ENCODE measurements around the gene TBC1D16. TPM values are rescaled to one million over a fixed set of nuclear protein-coding genes. Genes with fewer than 3 reads are reported as not detected.

The TBC1D16 gene
- total RNA-seq, 2 experiments from 2014 or later, result 8.3 to 10.4 TPM

GRCh38 chr17:79937391-79938335 lies 98.0 kb downstream of the TBC1D16 start:
- no peak for DNase-seq
- no peak for ATAC-seq
- no peaks in the 10 kb centered on the region for H3K9me3 Mint-ChIP-seq (ENCODE audit: low read depth)
- H3K4me1 Mint-ChIP-seq, result peaks cover 2% of the 10 kb centered on the region
- intact Hi-C loops (cut with DNase I, micrococcal nuclease), result loop anchor here in 1 of 2 experiments (10.0 kb wide), 1 partner anchor 57 kb away; no protein-coding TSS in a partner anchor
- H3K36me3 Mint-ChIP-seq (ENCODE audit: low read depth), result no peaks in the 10 kb centered on the region
- H3K27me3 Mint-ChIP-seq, result peaks cover 12% of the 10 kb centered on the region
- CTCF ChIA-PET, result interaction anchor here (0.6 kb wide), 1 partner anchor 145 kb away, joined by 3 read pairs; no protein-coding TSS in a partner anchor
- H3K27ac Mint-ChIP-seq, result no peak overlapping the region
- POLR2A ChIA-PET, result no interaction called here
- H3K4me3 Mint-ChIP-seq, result no peak overlapping the region

GRCh38 chr17:79936641-79937381 lies 98.9 kb downstream of the TBC1D16 start:
- H3K4me3 Mint-ChIP-seq, result no peak overlapping the region
- intact Hi-C loops (cut with DNase I, micrococcal nuclease), result loop anchor here in 1 of 2 experiments (10.0 kb wide), 1 partner anchor 58 kb away; no protein-coding TSS in a partner anchor
- peaks cover 16% of the 10 kb centered on the region for H3K27me3 Mint-ChIP-seq
- H3K9me3 Mint-ChIP-seq (ENCODE audit: low read depth), result no peaks in the 10 kb centered on the region
- no peaks in the 10 kb centered on the region for H3K36me3 Mint-ChIP-seq (ENCODE audit: low read depth)
- ChIA-PET CTCF (interaction anchor here (0.6 kb wide), 1 partner anchor 146 kb away, joined by 3 read pairs; no protein-coding TSS in a partner anchor), POLR2A (no interaction called here)
- H3K4me1 Mint-ChIP-seq, result peaks cover 2% of the 10 kb centered on the region
- DNase-seq (no peak), ATAC-seq (no peak)
- H3K27ac Mint-ChIP-seq, result no peak overlapping the region

- Mint-ChIP-seq H3K4me3 (no peak overlapping the region), H3K27ac (no peak overlapping the region), H3K36me3 (ENCODE audit: low read depth) (no peaks in the 10 kb centered on the region), H3K4me1 (peaks cover 6% of the 10 kb centered on the region), H3K9me3 (ENCODE audit: low read depth) (no peaks in the 10 kb centered on the region), H3K27me3 (peaks cover 23% of the 10 kb centered on the region)
- ChIA-PET CTCF (no interaction called here), POLR2A (no interaction called here)
- no peak for ATAC-seq
- no peak for DNase-seq
- intact Hi-C loops (cut with DNase I, micrococcal nuclease), result loop anchor here in 1 of 2 experiments (10.0 kb wide), 1 partner anchor 59 kb away; no protein-coding TSS in a partner anchor
Measured at GRCh38 chr17:79936050-79936449, 99.6 kb downstream of the TBC1D16 start.

GRCh38 chr17:79935197-79935885 lies 100.3 kb downstream of the TBC1D16 start:
- DNase-seq (no peak), ATAC-seq (no peak)
- intact Hi-C loops (cut with DNase I, micrococcal nuclease), result loop anchor here in 1 of 2 experiments (10.0 kb wide), 1 partner anchor 59 kb away; no protein-coding TSS in a partner anchor
- no peak overlapping the region for H3K27ac Mint-ChIP-seq
- H3K9me3 Mint-ChIP-seq (ENCODE audit: low read depth), result no peaks in the 10 kb centered on the region
- ChIA-PET CTCF (no interaction called here), POLR2A (no interaction called here)
- H3K4me3 Mint-ChIP-seq, result no peak overlapping the region
- peaks cover 25% of the 10 kb centered on the region for H3K27me3 Mint-ChIP-seq
- H3K4me1 Mint-ChIP-seq, result peaks cover 6% of the 10 kb centered on the region
- H3K36me3 Mint-ChIP-seq (ENCODE audit: low read depth), result no peaks in the 10 kb centered on the region

- H3K9me3 Mint-ChIP-seq (ENCODE audit: low read depth), result no peaks in the 10 kb centered on the region
- H3K4me3 Mint-ChIP-seq, result no peak overlapping the region
- peaks cover 25% of the 10 kb centered on the region for H3K27me3 Mint-ChIP-seq
- ATAC-seq, result no peak
- no peaks in the 10 kb centered on the region for H3K36me3 Mint-ChIP-seq (ENCODE audit: low read depth)
- DNase-seq, result no peak
- H3K4me1 Mint-ChIP-seq, result peaks cover 6% of the 10 kb centered on the region
- CTCF ChIA-PET, result no interaction called here
- POLR2A ChIA-PET, result no interaction called here
- H3K27ac Mint-ChIP-seq, result no peak overlapping the region
- intact Hi-C loops (cut with DNase I, micrococcal nuclease), result loop anchor here in 1 of 2 experiments (10.0 kb wide), 1 partner anchor 60 kb away; no protein-coding TSS in a partner anchor
Measured at GRCh38 chr17:79934653-79934970, 101.1 kb downstream of the TBC1D16 start.

- ATAC-seq, result peak; percentile 55
- Mint-ChIP-seq H3K4me3 (no peak overlapping the region), H3K9me3 (ENCODE audit: low read depth) (no peaks in the 10 kb centered on the region), H3K36me3 (ENCODE audit: low read depth) (no peaks in the 10 kb centered on the region), H3K27me3 (peaks cover 25% of the 10 kb centered on the region), H3K27ac (no peak overlapping the region), H3K4me1 (peaks cover 6% of the 10 kb centered on the region)
- ChIA-PET CTCF (no interaction called here), POLR2A (no interaction called here)
- peak; percentile 38 for DNase-seq
- intact Hi-C loops (cut with DNase I, micrococcal nuclease), result loop anchor here in 1 of 2 experiments (10.0 kb wide), 1 partner anchor 61 kb away; no protein-coding TSS in a partner anchor
Measured at GRCh38 chr17:79933863-79934652, 101.6 kb downstream of the TBC1D16 start.

GRCh38 chr17:79932451-79933306 lies 103.0 kb downstream of the TBC1D16 start:
- ATAC-seq, result no peak
- H3K27me3 Mint-ChIP-seq, result peaks cover 34% of the 10 kb centered on the region

GRCh38 chr17:79931817-79932309 lies 103.8 kb downstream of the TBC1D16 start:
- H3K9me3 Mint-ChIP-seq (ENCODE audit: low read depth), result no peaks in the 10 kb centered on the region
- peaks cover 32% of the 10 kb centered on the region for H3K27me3 Mint-ChIP-seq
- peaks cover 9% of the 10 kb centered on the region for H3K4me1 Mint-ChIP-seq
- ChIA-PET CTCF (no interaction called here), POLR2A (no interaction called here)
- ATAC-seq, result no peak
- intact Hi-C loops (cut with DNase I, micrococcal nuclease), result loop anchor here in 1 of 2 experiments (10.0 kb wide), 1 partner anchor 63 kb away; no protein-coding TSS in a partner anchor
- DNase-seq, result no peak
- no peak overlapping the region for H3K4me3 Mint-ChIP-seq
- no peak overlapping the region for H3K27ac Mint-ChIP-seq
- no peaks in the 10 kb centered on the region for H3K36me3 Mint-ChIP-seq (ENCODE audit: low read depth)

More at GRCh38 chr17:79932451-79933306, 103.0 kb downstream of the TBC1D16 start:
- Mint-ChIP-seq H3K4me3 (no peak overlapping the region), H3K9me3 (ENCODE audit: low read depth) (no peaks in the 10 kb centered on the region), H3K36me3 (ENCODE audit: low read depth) (no peaks in the 10 kb centered on the region), H3K27ac (no peak overlapping the region), H3K4me1 (peaks cover 7% of the 10 kb centered on the region)
- POLR2A ChIA-PET, result no interaction called here
- CTCF ChIA-PET, result no interaction called here
- no peak for DNase-seq
- intact Hi-C loops (cut with DNase I, micrococcal nuclease), result loop anchor here in 1 of 2 experiments (10.0 kb wide), 1 partner anchor 62 kb away; no protein-coding TSS in a partner anchor

- Mint-ChIP-seq H3K4me1 (peaks cover 9% of the 10 kb centered on the region), H3K4me3 (no peak overlapping the region), H3K27me3 (peaks cover 32% of the 10 kb centered on the region), H3K9me3 (ENCODE audit: low read depth) (no peaks in the 10 kb centered on the region), H3K27ac (no peak overlapping the region), H3K36me3 (ENCODE audit: low read depth) (no peaks in the 10 kb centered on the region)
- ATAC-seq, result peak; percentile 53
- peak; percentile 29 for DNase-seq
- intact Hi-C loops (cut with DNase I, micrococcal nuclease), result loop anchor here in 1 of 2 experiments (10.0 kb wide), 1 partner anchor 64 kb away; no protein-coding TSS in a partner anchor
- POLR2A ChIA-PET, result interaction anchor here (0.7 kb wide), 1 partner anchor 109 kb away, joined by 6 read pairs; no protein-coding TSS in a partner anchor
- CTCF ChIA-PET, result interaction anchor here (1.0 kb wide), 1 partner anchor 273 kb away, joined by 3 read pairs; no protein-coding TSS in a partner anchor
Measured at GRCh38 chr17:79930877-79931816, 104.5 kb downstream of the TBC1D16 start.
